Activated CD4-positive, CD25-positive, alpha-beta regulatory T cell treated with anti-CD3 and anti-CD28 coated beads, Interleukin-2, amount 50 U/mL, for 24 hours (primary cell): Measurements from ENCODE around the gene MTHFD1.

ENCODE experiments used
- ATAC-seq, 2 donors: fragments of 150-1000 bp; cut with Tn5 transposase; one replicate each; pipeline ENCODE4 v1.10.0; 2021; ENCODE audit warnings: mild to moderate bottlenecking in 1 of 2, moderate library complexity in 1 of 2

MTHFD1 gene

GRCh38 chr14:64496764-64497163 is 108.6 kb downstream of the MTHFD1 start:
- ATAC-seq = no peak

- no peak for ATAC-seq
These were observed 111.9 kb downstream of the MTHFD1 start for GRCh38 chr14:64500088-64500487.

DNA sequence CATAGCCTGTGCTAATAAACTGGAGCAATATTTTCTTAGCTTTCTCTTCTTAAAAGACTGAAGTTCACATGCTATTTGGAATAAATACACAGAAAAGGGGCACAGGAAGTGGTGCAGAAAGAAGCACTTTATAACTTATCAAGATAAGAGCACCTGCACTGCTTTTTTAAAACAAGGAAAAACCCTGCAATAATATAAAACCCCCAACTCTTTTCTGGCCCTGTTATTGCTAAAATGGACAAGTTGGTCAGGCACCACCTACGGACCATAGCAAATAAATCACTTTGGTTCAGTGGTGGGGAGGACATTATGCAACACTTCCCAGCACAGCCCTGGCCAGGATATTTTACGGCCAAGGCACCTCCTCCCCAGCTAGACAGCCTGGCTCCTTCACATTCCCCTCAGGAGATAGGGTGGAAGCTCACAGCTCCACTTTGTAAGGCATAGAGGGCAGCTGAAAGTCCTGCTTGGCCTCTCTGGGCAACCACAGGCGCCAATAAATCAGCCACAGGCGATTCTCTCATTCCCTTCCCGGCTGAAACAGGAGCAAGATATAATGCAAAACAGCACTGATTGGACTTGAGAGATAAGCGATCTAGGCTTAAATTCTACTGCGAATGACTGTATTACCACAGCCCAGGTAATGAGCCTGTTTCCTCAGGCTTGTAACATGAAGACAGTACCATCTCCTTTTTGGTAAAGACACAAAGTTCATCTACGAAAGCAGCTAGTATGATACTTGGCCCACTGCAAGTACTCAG is 113.4 kb downstream of the MTHFD1 start:
- no peak for ATAC-seq

DNA sequence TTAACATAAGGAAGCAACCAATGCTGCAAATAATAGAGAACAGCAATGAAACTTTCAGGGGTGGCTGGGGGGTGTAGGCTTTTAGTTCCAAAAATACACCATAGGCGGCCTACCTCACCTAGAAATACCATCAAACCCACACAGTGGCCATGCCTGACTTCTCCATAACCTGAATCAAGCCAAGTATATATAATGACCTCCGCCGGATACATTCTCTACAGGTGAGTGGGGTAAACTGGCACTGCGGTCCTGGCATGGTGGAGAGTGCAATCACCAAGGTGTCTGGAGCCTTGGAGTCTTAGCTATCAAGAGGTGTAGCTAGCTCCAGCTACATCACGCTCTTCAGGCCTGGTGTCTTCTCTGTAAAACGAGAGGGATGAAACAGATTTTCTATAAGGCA is 114.3 kb downstream of the MTHFD1 start:
- no peak for ATAC-seq

DNA sequence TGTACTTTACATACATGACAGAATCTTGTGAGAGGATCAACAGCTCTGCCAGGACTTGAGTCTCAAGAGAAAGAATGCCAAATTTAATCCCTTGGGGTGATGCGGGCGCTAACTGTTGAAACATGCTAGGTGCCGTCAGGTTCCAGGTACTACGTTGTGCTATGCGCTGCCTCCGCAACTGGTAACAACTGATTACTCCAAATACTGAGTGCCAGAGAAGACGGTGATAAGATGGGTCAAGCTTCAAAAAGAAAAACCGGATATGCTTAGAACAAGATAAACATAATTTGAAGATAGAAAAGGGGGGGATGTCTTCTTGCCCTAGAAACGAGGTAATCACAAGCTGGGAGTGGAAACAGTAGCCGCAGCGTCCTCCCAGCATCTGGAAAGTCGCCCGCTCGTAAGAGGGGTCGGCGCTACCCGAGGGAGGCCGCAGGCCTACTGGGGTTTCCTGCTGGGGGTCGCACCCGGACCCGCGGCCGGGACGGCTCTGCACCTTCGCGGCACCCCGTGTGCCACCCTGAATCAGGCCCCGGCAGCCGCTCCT is 114.8 kb downstream of the MTHFD1 start:
- ATAC-seq = no peak

- peak; percentile 67 to 71 for ATAC-seq
These were observed 115.5 kb downstream of the MTHFD1 start, which contains the start of gene ZBTB25 for GRCh38 chr14:64503434-64504309. TSS of gene ZBTB25 (minus strand) at chr14:64503838. CDS start at chr14:64490533, 13,305 bp downstream.

GRCh38 chr14:64504310-64504896 is 116.2 kb downstream of the MTHFD1 start, which contains the start of gene ZBTB1:
TSS of gene ZBTB1 (plus strand) at chr14:64504770. CDS start at chr14:64521505, 16,735 bp downstream.
- ATAC-seq = peak; percentile 41 to 45

DNA sequence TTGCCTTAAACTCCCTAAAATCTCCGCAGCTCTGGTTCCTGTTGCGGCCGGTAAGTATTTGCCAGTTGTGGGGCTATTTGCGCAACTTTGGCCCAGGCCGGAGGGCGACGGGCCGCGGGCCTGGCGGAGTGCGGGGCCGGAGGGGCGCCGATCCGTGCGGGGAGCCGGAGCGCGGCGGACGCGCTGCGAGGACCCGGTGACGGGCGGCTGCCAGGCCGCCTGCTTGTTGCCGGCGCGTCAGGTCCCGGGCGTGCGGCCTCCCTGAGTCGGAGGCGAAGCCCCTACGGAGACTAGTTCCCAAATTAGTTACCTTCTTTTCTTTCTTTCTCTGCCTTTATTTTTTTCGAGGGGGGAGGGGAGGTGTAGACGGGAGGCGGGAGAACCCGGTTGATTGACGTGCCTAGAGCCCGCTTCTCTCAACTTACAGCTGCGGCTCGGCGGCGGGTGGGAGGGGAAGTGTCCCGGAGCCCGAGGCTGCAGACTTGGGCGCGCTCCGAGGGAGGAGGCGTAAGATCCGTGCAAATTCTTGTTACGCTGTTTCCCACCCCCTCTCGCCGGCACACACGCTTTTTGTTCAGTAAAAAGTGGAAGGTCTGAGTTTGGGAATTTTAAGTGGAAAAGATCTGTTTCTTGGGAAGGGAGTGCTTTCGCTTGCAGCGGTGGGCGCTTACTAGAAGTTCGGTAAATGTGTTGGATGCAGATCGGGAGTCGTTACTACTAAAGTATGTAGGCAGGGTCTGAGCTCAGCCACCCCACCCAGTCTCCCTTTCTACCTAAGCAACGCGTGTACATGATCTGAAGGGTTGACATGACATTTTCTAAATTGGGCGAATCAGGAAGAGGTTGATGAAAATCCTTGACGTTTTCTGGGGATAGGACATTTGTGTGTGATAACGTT is 117.0 kb downstream of the MTHFD1 start:
- ATAC-seq = peak; percentile 16 to 23

- no peak for ATAC-seq
These were observed 118.6 kb downstream of the MTHFD1 start for GRCh38 chr14:64506721-64507120.

- ATAC-seq = peak; percentile 7 to 13
These were observed 119.4 kb downstream of the MTHFD1 start for GRCh38 chr14:64507376-64508156.

GRCh38 chr14:64508215-64508776 is 120.1 kb downstream of the MTHFD1 start:
- no peak for ATAC-seq

DNA sequence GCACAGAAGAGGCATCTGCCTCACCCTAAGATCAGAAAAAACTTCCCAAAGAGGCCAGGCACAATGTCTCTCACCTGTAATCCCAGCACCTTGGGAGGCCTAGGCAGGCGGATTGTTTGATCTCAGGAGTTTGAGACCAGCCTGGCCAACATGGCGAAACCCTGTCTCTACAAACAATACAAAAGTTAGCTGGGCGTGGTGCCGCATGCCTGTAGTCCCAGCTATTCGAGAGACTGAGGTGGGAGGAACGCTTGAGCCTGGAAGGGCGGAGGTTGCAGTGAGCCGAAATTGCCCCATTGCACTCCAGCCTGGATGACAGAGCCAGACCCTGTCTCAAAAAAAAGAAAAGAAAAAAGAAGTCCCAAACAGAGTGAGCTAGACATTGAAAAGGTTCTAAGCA is 120.9 kb downstream of the MTHFD1 start:
- no peak for ATAC-seq
